GM12801 (cell line): Measurements from ENCODE around the gene PDIK1L.

Experiments
- TF ChIP-seq, protein P1 (sequence below): IDR thresholded peaks from one replicate; pipeline ENCODE4 v1.5.1; 2011; ENCODE audit warnings: control low read depth; ENCODE audit not compliant: insufficient read length; ENCODE audit errors: extremely low read depth

Gene PDIK1L

DNA sequence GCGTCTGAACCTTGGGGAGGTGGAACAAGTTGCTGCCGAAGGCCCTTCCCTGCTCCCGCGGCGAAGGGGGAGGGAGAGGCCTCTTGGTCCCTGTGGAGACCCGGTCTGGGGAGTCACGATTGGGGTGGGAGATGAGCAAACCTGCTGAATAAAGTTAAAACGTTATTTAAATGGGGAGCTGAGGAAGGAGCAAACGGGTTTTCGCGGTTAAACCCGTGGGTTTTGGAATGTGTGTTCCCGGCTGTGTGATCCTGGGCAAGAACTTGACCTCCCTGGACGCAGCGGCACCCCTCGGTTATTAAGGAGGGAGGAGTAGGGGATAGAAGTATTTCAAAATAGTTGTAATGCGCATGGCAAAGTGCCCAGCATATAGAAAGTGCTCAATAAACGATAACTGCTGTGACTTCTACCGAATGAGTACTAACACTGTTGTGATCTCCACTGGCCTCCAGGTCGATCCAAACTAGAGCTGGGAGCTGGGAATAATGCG lies 50.6 kb downstream of the PDIK1L start:
- TF ChIP-seq, protein P1, sequence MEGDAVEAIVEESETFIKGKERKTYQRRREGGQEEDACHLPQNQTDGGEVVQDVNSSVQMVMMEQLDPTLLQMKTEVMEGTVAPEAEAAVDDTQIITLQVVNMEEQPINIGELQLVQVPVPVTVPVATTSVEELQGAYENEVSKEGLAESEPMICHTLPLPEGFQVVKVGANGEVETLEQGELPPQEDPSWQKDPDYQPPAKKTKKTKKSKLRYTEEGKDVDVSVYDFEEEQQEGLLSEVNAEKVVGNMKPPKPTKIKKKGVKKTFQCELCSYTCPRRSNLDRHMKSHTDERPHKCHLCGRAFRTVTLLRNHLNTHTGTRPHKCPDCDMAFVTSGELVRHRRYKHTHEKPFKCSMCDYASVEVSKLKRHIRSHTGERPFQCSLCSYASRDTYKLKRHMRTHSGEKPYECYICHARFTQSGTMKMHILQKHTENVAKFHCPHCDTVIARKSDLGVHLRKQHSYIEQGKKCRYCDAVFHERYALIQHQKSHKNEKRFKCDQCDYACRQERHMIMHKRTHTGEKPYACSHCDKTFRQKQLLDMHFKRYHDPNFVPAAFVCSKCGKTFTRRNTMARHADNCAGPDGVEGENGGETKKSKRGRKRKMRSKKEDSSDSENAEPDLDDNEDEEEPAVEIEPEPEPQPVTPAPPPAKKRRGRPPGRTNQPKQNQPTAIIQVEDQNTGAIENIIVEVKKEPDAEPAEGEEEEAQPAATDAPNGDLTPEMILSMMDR = no peak

DNA sequence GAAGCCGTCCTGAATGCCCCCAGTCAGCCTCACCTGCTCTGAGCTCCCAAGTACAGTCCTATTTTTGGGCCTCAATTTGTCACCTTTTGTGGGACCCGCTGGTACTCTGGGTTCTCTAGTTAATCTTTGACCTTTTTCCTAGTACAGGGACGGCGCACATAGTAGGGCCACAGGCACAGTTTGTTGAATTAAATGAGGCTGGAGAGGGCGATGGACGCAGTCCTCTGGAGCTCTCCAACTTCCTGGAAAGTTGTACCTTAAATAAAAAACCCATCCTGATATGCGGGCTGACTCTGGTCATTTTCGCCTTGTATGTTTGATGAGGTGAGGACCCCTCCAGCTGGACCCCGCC lies 52.0 kb downstream of the PDIK1L start:
- TF ChIP-seq, protein P1 = no peak

DNA sequence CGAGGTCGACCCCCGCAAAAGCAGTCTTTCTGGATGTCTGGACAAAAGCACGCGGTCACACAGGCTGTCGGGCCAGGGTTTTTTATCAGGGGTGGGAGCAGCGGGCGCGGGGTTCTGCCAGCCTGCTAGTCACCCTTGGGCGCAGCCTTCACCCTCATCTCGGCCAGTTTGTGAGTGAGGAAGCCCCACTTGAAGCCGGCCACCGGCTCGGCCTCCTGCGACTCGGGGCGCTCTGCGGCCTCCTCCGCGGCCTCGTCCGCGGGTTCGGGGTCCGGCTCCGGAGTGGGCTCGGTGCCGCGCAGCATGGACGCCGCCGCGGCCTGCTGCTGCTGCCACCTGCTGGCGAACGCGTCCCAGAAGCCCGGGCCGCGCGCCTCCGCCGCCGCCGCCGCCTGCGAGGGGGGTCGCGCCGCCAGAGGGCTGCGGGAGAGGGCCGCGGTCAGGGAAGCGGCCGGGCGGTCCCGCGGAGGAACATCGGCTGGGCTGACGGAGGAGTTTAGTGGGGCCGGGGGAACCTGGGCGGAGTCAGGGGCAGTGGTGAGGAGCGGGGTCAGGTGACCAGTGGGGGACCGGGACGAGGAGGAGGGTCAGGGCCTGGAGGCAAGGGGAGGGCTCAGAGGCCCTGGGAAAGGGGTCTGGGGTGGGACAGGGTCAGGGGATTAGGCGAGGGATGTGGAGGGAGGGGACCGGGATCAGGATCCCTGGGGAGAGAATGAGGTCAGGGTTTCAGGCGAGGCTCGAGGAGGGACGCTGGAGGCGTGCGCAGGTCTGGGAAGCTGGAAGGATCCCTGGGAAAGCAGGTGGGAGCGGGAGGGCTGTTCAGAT lies 52.6 kb downstream of the PDIK1L start:
- TF ChIP-seq, protein P1 = no peak

DNA sequence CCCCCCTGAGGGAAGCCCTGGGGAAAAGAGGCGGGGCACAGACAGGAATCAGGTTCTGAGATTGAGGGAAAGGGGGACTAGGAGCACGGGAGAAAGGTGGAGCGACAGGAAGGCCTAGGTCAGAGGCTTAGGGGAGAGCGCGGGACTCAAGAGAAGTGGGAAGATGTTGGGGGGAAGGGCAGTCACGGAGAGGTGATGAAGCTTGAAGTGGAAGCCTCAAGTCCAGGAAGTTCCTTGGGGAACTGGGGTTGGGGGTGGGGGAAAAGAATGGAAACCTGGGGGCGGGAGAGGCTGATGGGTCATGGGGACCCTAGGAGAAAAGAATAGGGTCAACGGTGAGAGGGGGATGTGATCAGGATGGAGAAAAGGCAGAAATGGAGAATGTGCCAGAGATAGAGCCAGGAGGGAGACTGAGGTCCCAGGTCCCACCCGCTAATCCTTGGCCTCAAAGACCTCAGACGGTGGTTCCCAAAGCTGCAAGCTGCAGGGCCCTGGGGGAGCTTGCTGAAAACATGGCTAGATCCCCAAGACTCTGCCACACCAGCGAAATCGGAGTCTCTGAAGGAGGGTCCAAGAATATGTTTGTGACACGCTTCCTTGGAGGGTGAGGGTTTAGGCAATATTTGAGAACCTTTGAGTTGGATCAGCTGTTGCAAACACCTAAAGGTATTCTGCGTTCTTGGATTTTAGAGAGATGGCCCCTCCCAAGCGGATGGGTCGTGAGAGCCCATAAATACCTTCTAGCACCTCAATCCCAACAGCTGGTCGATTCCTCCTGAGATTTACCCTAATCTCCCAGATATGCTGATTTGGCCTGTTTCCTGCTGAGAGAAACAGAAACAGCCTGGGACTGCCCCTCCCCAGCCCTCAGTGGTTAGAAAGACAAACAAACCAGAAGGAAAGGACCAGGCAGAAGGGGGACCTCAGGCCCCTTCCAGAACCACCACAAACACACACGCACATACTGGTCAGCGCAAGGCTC lies 53.5 kb downstream of the PDIK1L start:
- TF ChIP-seq, protein P1 = no peak

DNA sequence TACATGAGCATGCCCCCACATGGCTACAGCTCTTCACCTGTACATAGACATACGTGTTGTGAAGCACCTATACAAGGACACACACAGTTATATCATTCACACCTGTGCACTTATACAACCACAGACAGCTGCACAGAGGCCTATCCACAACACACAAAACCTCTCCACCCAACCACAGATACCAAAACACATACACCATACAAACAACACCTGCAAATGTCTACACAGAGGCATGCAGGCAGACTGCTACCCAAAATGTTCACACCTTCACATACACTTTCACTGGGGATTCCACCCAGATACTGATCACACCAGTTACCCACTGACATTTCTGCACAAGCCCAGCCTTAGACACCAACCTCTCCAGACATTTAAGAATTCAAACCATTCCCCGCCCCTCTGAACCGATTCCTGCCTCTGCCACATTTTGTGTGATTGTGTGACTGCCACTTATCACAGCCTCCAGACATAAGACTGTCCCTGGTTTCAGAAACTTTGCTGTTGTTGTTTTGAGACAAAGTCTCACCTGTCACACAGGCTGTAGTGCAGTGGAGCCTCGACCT lies 55.2 kb downstream of the PDIK1L start:
- TF ChIP-seq, protein P1 = no peak

DNA sequence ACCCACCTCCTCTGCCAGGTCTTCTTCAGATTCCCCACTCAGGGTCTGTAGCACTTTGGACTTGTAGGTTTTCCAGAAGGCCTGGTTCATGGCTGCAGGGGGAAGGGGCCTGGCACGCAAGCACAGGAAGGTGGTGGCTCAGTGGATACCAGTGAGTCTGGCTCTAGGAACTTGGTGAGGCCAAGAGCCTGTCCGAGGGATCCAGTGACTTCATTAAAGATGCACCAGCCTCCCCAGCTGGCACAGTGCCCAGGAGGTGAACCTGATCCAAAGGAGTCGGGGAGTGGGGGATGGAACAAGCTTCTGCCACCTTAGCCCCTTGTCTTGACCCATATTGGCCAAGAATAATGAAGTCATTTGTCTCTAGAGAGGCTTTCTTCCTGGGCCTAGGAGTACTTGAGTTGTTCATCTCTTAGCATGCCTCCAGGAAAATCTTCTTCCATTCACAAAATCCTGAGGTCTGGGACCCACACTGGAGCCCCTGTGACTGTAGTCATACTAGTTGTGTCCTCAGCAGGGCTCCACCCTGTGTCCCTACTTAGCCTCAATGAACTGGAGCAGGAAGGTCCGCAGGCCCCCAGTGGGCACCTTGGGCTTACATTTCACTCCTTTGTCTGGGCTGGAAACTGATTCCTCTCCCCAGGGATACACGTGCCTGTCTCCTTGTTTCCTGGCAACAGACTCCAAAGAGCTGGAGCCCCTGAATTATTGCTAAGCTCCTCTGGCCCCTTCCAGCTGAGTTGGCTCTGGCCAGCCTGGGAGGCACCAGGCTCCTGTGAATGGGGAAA lies 57.0 kb downstream of the PDIK1L start, which contains the start of gene C1orf232:
Gene C1orf232 (minus strand): TSS at position 554 of the 788 bp plus-strand sequence. CDS start 464 bp downstream, at position 90.
- TF ChIP-seq, protein P1 = no peak

DNA sequence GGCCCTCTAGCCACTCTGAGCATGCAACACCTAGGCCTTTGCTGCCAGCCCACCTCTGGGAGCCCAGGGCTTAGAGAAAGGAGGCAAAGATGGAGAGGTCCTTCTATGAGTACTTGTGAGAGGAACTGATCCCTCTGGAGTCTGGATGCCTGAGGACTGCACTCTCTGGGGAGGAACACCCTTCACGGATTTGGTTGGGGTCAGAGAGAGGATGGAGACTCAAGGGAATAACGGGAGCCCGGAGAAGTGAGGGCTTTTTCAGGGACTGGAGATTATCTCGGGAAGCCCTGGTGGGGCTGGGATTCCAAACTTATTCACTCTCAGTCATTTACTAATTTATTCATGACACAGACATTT lies 57.6 kb downstream of the PDIK1L start:
- TF ChIP-seq, protein P1 = no peak
